GM19452 (cell line): ENCODE data around the gene MSANTD2.
A peak's percentile ranks its signal among the peaks of the same experiment; 100 is the strongest.

Source experiments
- ATAC-seq: cut with Tn5 transposase; IDR thresholded peaks from one replicate; pipeline ENCODE4 v1.9.1; 2021; ENCODE audit not compliant: unreplicated experiment

Gene MSANTD2

DNA sequence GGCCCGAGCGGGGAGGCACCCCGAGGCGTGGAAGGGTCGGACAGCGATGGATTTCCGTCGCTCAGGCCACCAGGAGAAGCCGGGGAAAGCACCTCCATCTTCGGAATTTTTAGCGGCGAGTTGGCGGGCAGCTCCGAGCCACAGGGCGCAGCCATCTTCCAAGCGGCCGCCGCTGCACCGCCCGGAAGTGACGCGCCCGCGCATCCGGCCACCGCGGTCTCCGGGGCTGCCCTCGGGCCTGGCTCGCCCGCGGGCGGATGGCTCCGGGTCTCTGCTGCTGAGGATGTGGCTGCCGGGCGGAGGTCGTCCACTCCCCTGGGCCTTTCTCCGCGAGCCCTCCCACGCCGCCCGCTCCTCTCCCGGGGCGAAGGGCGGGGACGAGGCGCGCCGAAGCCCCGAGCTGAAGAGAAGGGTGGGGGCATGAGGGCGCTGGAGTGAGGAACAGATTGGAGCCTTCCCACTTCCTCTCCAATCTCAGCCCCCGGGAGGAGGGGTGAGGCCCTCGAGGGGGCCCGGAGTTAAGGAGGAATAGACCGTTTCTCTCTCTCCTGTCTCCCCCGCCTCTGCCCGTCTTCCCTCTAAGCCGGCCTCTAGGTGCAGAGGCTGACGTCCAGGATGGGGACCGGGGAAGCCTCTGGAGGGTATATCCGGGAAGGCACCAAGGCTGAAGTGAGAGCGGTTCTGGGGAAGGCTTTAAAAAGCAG lies at the start of gene MSANTD2:
TSS of gene MSANTD2 (minus strand) at position 181 of the 704 bp plus-strand sequence. CDS start at position 155, 26 bp downstream.
- ATAC-seq, result peak; percentile 86

DNA sequence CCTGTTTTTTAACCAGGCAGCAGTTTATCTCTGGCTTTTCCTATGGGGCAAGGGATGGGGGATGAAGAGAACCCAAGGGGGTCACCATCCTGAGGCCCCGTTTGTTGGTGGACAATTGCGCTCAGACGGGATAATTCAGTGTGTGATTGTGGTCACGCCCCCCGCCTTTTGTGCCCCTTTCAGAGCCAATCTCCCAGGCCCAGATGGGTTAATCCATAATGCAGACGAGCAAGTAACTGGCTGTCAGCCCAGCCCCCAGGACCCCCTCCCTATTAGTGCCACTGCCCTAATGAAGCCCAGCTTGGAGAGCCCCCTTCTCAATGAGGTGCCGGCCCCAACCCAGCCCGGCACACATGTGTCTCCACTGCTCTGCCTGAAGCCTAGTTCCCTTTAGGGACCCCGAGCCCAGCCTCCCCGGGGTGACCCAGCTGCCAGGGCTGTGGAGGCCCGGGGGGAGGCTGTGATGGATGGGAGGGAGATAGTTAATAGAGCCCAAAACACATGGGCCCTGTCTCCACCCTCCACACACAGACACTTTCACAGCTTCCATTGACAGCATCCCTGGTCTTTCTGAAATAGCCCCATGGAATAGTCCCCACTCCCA lies 46.0 kb upstream of the MSANTD2 start:
- no peak for ATAC-seq

GRCh38 chr11:124844664-124845079 lies 44.5 kb upstream of the MSANTD2 start:
- no peak for ATAC-seq

DNA sequence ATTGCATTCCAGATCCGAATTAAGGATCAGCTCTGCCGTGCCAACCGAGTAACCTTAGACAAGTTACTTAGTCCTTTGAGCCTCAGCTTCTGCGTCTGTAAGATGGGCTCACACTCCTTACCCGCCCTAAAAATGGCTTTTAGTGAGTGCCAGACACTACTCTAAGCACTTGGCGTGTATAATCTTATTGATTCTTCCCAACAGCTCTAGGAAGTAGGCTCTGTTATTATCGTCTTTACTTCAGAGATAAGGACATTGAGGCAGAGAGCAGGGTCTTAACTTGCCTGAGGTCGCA lies 43.4 kb upstream of the MSANTD2 start:
- ATAC-seq, result no peak

GRCh38 chr11:124842305-124842704 lies 42.1 kb upstream of the MSANTD2 start:
- no peak for ATAC-seq

DNA sequence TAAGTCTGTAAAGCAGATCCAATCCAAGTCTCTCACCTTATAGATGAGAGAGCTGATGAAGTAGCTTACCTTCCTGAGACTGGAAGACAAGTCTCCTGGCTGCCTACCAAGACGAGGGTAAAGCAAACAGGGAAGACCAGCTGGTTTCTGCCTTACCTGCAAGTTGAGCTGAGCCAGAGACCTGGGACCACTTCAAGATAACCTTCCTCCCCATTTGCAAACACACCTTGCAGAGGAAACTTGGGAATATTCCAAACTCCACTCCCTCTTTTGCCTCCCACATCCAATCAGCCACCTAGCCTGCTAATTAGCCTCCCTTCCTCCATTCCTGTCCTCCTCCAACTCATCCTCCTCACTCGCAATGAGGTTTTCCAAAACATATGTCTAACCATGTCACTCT lies 41.6 kb upstream of the MSANTD2 start:
- no peak for ATAC-seq

GRCh38 chr11:124841201-124841600 lies 41.0 kb upstream of the MSANTD2 start:
- no peak for ATAC-seq

DNA sequence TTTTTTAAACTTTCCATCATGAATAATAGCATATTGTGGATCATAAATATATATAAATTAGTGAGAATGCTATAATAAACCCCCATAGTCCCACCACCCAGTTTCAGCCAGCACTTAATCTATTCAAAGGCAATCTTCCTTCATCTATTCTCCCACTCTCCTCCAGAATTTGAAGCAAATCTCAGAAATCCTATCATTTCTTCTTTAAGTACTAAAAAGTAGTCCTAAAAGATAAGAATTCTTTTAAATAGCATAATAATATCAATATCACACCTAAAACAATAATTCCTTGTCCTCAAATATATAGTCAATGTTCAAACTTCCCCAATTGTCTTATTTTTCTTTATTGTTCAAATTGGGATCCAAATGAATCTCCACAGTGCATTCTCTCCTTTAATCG lies 40.5 kb upstream of the MSANTD2 start:
- no peak for ATAC-seq

DNA sequence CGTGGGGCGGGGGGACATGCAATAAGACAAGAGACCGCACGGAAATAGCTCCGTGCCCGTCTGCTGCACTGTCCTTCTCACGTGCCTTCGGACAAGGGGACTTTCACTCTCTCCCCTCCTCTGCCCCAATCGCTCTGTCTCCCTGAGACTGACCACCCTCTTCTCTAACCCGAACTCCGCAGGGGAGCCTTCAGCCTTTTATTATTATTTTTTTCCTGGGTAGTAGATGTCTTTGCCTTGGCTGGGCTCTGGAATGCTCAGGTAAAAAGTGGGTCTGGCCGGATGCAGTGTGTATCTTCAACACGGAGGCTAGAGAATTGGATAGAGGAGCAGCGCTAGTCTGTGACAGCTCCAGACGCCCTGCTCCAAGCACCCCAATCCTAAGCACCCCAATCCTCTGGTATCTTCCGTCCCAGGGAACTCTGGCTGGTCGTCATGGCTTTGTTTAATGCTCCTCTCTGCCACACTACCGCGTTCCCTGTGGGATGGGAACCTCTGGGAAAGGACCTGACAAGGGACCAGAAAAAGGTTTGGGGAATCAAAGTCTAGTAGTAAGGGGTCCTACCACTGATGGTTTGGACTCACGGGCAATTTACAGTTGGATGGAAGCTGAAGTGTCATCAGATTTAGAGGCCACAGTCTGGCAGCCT lies 39.9 kb upstream of the MSANTD2 start:
- no peak for ATAC-seq

DNA sequence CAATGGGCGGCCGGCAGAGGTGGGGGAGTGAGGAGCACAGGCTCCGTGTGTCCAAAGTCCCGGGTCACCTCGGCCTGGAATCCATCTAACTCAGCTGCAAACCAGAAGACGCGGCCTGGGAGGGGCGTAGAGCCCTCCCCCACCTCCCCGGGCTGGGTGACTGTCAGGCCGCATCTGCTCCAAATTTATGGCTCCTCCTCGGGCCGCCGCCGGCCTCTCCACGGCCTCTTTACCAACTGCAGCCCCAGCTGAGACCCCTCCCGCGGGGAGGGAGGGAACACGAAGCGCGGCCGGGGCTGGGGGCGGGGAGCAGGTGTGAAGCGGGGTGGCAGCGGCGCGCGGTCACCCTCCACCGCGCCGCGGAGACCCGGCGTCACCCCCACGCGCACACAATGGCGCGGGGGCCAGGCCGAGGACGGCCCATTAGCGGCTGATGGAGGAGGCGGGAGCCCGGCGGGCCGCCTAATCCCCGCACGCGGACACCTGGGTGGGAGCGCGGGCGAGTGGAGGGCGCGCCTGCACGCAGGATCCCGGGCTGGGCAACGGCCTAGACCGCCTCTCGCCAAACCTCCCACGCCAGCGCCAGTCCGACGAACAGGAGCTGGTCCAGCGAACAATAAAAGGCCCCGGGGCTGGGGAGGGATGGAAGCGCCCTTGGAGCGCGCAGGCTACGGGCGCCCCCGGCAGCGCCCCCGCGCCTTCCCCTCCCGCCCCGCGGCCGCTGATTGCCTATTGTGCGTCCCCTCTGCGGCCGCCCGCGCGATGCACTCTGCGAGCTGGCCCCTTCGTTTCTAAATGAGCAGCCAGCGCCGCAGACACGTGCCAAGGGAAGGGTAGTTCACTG lies 39.1 kb upstream of the MSANTD2 start:
- no peak for ATAC-seq

DNA sequence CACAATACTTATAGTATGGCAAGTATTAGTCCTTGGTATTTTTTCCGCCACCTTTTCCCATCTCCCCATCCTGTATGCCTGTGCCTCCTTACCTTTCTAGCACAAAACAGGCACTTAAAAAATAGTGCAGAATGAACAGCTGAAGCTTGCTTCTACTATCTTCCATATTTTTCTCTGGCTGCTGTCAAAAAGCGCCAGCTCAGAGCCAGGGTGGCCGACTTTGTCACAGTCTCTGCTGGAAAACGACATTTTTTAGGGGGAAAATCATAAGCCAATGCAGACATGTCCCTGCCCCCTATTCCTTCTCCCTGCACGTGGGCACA lies 38.6 kb upstream of the MSANTD2 start:
- no peak for ATAC-seq

GRCh38 chr11:124837491-124837856 lies 37.3 kb upstream of the MSANTD2 start:
- no peak for ATAC-seq

DNA sequence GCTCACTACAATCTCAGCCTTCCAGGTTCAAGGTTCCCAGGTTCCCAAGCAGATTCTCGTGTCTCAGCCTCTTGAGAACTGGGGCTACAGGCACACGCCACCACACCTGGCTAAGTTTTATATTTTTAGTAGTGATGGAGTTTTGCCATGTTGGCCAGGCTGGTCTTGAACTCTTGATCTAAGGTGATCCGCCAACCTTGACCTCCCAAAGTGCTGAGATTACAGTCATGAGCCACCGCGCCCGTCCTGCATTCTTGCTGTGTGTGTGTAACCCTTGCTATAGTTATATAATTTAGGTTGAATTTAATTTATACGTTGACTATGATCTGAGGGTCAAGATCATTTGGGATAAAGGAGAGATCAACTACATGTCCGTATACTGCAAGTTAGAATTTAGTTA lies 35.7 kb upstream of the MSANTD2 start:
- no peak for ATAC-seq

- ATAC-seq, result no peak
Measured at GRCh38 chr11:124834526-124835180, 34.4 kb upstream of the MSANTD2 start.

GRCh38 chr11:124832571-124832970 lies 32.4 kb upstream of the MSANTD2 start:
- ATAC-seq, result no peak

DNA sequence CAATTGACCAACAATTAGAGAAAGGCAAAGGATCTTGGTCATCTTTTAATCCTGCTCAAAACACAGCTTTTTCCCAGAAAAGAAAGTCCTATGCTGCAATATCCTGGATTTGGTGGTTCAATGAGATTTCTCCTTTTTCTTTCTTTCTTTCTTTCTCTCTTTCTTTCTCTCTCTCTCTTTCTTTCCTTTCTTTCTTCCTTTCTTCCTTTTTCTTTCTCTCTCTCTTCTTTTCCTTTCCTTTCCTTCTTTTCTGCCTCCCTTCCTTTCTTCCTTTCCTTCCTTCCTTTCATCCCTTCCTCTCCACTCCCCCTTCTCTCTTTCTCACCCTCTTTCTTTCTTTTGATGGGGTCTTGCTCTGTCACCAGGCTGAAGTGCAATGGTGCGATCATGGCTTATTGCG lies 31.7 kb upstream of the MSANTD2 start:
- ATAC-seq, result no peak

GRCh38 chr11:124830749-124831148 lies 30.5 kb upstream of the MSANTD2 start:
- ATAC-seq, result no peak

- no peak for ATAC-seq
Measured at GRCh38 chr11:124829986-124830385, 29.8 kb upstream of the MSANTD2 start.

DNA sequence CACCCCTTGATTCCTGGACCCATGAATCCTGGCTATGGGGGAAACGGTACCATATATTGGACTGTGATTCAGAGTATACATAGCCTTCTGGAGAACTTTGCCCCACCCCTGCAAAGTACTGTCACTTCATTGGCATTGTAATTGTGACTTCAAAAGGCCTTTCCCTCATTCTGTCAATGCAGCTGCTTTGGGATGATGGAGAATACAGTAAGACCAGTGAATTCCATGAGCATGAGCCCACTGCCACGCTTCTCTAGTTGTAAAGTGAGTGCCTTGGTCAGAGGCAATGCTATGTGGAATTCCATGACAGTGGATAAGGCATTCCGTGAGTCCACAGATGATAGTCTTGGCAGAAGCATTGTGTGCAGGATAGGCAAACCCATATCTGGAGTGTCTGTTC lies 25.7 kb upstream of the MSANTD2 start:
- ATAC-seq, result no peak

DNA sequence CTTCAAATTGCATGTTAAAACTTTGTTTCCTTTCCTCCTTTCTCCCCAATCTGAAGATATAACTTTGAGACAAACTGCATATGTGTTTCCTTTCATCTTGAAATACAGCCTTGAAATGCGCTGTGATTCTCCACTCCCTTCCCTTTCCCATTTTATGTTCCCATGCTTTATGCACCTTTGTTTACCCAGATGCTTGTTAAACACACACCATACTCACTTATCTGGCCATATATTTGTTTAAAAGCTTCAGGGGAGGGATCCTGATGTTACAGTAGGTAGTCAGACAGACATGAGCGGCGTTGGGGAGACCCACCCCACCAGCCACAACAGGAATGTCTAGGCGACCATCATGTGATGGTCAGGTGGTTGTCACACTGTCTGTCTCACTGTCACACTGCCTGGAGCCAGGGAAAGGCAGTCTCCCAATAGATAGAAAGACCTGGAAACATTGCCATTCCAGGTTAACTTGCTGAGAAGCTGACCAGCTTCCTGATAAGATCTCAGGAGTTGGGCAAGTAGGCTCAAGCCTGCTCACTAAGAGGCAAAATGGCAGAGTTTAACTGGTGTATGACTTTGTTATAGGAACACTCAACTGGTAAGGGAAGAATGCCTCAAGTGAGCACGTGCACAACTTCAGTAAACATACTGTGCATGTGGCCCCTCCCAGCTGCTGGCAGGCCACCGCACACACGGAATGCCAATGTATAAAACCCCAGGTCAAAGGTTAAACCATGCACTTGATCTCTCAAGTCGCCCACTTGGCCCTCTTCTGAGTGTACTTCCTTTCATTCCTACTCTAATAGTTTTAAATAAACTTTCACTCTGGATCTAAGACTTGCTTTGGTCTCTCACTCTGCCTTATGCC lies 23.5 kb upstream of the MSANTD2 start:
- ATAC-seq, result no peak
